RPMI8226 (cell line): ENCODE measurements around the gene PRPSAP1.
A peak's percentile ranks its signal among the peaks of the same experiment; 100 is the strongest.
"Not testable (repeated sequence)": the region's sequence is repeated elsewhere in the genome, so short reads cannot be mapped to it uniquely, and the experiment has no call there.

ENCODE experiments used
- DNase-seq: peaks from one replicate; pipeline ENCODE4 v3.0.0-alpha.2; 2015

PRPSAP1 gene

GRCh38 chr17:76359375-76359774 is 5.7 kb upstream of the PRPSAP1 start:
- DNase-seq = no peak

GRCh38 chr17:76357597-76358158 is 4.0 kb upstream of the PRPSAP1 start:
- DNase-seq = no peak

- no peak for DNase-seq
These were observed 3.2 kb upstream of the PRPSAP1 start for GRCh38 chr17:76356803-76357456.

GRCh38 chr17:76354747-76355310 is 1.1 kb upstream of the PRPSAP1 start:
- peak; percentile 23 for DNase-seq

GRCh38 chr17:76354317-76354729 is 607 bp upstream of the PRPSAP1 start:
- no peak for DNase-seq

- peak; percentile 32 for DNase-seq
These were observed 615 bp downstream of the PRPSAP1 start for GRCh38 chr17:76353004-76353598.

- no peak for DNase-seq
These were observed 2.1 kb downstream of the PRPSAP1 start for GRCh38 chr17:76351526-76352071.

- no peak for DNase-seq
These were observed 3.3 kb downstream of the PRPSAP1 start for GRCh38 chr17:76350463-76350862.

- DNase-seq = not testable (repeated sequence)
These were observed 6.8 kb downstream of the PRPSAP1 start for GRCh38 chr17:76346936-76347335.

GRCh38 chr17:76345377-76345974 is 8.2 kb downstream of the PRPSAP1 start:
- no peak for DNase-seq

GRCh38 chr17:76343106-76343505 is 10.6 kb downstream of the PRPSAP1 start:
- no peak for DNase-seq

- no peak for DNase-seq
These were observed 12.4 kb downstream of the PRPSAP1 start for GRCh38 chr17:76341301-76341700.

GRCh38 chr17:76337413-76337777 is 16.3 kb downstream of the PRPSAP1 start:
- DNase-seq = no peak

- DNase-seq = no peak
These were observed 16.8 kb downstream of the PRPSAP1 start for GRCh38 chr17:76336756-76337412.

- DNase-seq = no peak
These were observed 17.9 kb downstream of the PRPSAP1 start for GRCh38 chr17:76335716-76336381.

- no peak for DNase-seq
These were observed 19.8 kb downstream of the PRPSAP1 start for GRCh38 chr17:76333673-76334505.

GRCh38 chr17:76331083-76331482 is 22.6 kb downstream of the PRPSAP1 start:
- DNase-seq = no peak

GRCh38 chr17:76329664-76330063 is 24.1 kb downstream of the PRPSAP1 start:
- no peak for DNase-seq

- no peak for DNase-seq
These were observed 26.0 kb downstream of the PRPSAP1 start for GRCh38 chr17:76327696-76328095.

GRCh38 chr17:76326306-76326705 is 27.4 kb downstream of the PRPSAP1 start:
- DNase-seq = no peak

GRCh38 chr17:76318586-76318985 is 35.1 kb downstream of the PRPSAP1 start:
- DNase-seq = no peak
